Right forelimb (tissue), 1 donor: ENCODE measurements around the gene CLSTN2.

Source experiments
- DNase-seq: peaks from one replicate; pipeline ENCODE4 v3.0.0-alpha.2; 2018

The CLSTN2 gene

DNA sequence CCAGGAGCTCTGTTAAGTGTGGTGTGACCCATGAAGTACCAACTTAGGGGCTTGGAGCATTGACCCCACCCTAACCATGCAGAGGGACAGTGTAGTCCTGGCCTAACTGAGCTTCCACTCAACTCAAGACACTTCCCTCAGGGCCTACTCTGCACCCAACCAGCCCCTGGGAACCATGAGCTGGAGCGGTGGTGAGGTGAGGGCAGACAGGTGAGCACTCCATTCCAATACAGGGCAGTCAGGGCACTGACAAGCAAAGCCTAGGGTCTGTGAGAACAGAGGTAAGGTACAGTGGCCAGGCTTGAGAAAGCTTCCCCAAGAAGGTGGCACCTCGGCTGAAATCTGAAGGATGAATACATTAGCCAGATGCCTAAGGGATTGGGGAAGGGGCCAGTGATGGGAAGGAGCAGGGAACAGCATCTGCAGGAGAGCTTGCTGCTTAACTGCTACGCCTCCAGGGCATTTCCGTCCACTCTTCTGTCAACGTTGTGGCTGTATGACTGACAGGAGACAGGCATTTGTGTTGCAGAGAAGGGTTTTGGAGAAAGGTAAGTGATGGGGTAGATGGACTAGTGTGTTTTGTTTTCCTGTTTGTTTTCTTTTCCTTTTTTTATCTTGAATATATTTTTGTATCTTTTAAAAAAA lies 499.4 kb downstream of the CLSTN2 start:
- no peak for DNase-seq

DNA sequence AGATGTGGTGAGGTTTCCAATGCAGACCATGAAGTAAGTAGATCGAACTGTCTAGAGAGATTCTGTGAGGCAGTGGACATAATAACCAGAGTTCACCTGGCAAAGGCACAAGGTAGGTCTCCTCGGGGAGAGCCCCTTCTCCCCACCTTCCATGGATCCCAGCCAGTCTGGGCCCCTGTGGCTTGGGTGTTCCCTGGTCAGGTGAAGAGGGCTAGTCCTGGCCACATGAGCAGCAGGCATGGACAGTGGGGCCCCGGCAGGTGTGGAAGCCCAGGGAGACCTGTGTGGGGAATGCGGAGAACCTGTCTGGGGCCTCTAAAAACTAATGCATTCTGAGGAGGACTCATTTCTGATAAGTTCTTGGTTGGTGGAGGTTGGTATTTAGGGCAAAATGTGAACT lies 501.4 kb downstream of the CLSTN2 start:
- no peak for DNase-seq

DNA sequence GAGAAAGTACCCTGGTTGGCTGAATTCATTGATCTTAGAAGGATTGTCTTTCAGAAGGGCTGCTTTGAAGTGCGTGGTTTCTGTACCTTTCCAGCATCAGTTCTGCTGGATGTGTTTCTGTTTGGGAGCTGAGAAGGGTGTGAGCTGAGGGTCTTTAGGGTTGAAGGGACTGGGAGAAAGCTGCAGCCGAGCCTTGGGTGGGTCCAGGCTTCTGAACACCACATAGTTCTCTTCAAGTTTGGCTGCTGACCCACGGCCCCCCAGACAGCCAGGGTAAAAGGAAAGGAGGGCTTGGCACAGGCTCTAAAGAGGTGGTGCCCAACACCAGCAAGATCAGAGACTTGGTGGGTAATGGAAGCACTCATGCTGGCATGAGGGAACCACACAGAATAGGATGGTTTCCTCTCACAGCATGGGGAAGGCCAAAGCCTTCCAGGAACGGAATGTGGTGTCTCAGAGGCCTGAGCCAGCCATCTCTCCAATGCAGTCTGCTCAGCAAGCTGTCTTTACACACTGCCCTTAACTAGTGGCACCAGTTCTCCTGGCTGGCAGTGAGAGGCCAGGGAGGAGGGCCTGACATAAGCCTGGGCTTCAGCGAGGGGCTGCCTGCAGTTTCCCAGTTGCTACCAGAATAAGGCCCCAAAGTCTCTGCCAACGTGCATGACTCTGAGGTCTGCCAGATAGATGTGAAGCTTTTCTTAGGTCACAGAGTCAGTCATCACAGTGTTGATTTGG lies 503.9 kb downstream of the CLSTN2 start:
- DNase-seq: no peak

DNA sequence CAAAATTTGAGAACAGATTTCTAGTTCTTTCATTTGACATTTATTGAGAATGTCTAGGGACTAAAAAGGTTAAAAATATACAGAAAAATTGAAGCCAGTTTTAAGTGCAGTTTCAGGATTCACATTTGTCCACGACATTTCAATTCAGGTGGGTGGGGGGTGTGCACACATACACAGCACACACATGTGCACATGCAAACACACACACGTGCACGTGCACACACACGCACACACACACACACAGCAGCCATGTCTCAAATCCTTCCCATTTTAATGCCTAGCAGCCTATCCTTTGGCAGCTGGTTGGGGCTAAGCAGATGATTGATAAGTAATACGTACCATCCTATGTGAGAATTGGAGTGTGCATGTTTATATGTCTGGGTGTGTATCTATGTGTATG lies 504.5 kb downstream of the CLSTN2 start:
- no peak for DNase-seq

DNA sequence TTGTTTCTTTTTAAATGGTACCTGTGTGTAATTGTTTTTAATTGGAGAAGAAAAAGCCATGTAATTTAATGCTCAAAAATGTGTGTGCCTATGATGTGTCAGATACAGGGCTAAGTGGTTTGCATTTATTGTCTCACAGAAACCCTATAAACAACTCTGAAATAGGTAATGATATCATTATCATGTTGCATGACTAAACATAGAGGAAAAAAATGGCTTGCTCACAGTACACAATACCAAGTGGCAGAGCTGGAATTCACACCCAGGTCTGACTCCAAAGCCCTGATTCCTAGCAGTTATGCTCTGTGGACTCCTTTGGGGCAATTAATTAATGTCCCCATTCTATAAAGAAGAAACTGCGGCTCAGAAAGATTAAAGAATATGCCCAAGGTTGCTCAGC lies 505.5 kb downstream of the CLSTN2 start:
- DNase-seq: no peak

DNA sequence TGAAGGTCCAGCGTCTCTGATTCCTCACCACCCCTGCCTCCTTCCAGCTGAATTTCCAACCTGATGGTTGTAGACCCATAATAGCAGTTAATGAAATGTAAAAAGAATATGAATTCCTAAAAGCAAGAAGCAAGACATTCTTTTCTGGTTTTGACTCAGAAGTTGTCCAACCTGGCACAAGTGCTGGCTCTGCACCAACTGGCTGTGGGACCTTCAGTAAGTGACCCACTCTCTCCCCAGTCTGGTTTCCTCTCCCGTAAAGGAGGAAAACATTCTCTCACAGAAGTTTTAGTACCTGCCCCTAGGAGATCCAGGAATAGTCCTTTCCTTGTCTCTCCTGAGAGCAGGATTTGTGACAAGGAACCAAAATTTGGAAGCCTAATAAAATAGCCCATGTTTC lies 506.0 kb downstream of the CLSTN2 start:
- no peak for DNase-seq

DNA sequence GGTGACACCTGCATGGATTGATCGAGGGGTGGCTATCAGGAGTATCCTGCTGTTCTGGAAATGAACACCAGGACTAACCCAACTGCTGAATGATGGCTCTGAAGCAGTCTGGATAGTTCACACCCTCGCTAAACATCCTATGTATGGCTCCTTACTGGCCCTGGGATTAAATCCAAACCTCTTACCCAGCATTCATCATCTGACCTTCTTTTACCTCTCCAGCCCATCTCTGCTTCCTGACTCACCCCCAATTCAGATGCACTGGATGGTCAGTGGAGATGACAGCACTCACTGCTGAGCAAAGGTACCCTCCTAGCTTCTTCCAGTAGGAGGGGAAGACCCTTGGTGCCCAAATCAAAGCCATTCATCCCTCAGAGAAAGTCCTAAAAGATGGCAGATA lies 507.6 kb downstream of the CLSTN2 start:
- DNase-seq: no peak

DNA sequence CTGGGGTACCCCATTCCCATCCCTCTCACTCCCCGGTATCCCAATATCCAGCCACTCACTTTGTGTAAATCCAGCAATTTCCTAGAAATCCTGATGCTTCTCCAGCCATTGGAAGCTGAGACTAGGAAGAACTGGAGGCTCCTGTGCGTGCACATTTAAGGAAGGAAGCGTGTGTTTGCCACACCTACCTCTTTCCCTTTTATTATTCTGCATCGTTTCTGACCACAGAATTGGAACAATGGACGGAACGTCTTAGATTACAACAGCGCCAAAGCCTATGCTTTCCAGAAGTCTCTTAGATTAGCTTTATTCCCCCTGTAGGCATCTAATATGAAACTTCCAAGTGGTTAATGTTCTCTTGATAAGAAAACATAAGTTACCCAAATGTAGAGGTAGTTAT lies 508.1 kb downstream of the CLSTN2 start:
- DNase-seq: no peak

DNA sequence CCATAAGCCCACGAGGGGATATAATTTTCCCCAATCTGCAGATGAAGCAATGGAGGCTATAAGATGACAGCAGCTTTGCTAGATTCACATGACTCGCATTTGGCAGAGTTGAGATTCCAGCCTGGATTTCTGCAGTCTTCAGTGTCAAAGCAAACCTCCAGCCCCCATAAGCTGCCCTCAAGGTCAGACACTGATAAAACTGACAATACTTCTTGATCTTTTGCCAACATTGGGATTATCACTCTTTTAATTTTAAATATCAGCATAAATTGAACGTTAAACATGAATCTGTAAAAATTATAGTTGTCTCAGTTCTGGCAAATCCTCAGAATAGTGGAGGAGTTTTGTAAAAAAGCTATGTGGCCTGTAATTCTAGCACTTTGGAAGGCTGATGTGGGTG lies 508.8 kb downstream of the CLSTN2 start:
- DNase-seq: no peak

DNA sequence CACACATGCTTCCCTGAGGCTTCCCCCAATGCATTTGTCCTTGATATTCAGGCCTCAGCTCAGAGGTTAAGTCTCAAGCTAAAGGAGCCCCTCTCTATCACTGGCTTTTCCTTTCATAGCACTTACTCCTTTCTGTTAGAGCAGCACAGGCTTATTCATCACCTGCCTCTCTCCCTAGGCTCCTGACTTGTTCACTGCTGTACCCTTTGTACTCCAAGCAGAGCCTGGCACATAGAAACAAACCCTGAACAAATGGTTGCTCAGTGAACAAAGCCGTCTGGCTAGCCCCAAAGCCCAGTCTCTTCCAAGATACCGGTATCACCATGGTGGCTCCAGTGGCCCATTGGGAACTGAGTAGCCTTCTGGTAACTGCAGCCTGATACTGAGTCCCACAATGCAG lies 511.7 kb downstream of the CLSTN2 start:
- no peak for DNase-seq

DNA sequence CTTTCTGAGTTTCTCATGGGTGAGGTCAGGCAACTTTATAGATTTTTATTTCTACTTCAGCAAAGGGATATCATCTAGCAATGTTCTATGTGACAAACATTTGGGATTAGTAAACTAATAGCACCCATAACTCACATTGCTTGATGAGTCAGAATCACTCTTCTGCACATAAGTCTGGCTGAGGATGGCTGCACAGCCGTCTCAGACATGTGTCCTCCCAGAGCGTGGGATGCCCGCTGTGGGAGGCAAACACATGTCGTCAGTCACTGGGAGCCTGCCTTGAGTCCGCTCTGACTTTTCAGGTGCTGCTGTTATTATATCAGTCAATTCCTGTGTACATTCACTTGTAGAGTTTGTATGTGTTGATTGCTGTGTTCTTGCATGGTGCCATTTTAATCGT lies 512.2 kb downstream of the CLSTN2 start:
- no peak for DNase-seq

DNA sequence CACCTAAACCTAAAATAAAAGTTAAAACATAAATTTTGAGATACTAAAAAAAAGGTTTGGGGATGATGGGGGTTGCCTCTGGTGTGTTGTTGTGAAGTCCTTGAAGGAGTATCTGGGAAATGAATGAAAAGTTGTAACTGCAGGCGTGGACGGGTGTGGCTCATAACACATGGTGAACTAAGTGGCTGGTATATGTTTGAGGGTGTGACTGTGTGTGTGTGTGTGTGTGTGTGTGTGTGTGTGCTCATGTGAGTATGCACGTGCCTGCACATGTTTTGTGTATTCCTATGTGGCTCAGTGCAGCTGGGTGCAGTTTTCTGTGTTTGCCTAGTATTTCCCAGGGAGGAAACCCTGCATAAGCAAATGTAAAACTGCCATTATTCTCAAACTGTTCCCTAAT lies 513.0 kb downstream of the CLSTN2 start:
- no peak for DNase-seq

DNA sequence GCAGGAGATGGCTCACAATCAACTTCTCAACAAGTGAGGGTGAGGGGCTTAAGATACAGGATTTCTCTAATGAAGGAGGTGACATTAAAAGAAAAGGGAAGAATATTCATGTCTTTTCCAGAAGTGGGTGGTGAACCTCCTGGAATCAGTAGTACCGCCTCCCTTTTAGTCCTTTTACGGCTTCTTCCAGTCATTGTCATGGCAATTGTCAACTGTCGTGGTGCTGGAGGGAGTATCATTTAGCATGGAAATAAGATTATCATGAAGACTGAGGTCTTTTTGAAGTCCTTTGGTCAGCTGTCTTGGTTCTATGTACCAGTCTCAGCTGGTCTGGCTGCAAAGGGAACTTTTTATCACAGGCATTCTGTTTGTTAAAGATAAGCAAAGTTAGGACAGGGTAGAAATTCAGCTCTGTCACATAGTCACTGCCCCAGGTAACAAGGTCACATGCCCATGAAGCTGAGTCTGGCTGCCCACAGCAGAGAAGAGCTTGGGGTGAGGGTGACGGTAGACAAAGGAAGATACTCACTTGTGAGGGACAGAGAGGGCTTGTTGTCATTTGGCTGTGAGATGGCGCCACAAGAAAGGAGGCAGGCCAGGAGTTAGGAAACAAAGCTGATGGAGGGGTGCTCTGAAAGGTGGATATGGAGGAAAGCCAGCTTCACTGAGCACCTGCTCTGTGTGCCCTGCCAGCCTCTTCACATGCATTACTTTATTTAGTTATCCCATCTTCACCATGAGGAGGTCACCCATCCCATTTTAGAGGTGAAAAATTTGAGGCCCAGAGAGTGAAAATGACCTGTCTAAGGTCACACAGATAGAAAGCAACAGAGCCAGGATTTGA lies 514.6 kb downstream of the CLSTN2 start:
- DNase-seq: no peak

DNA sequence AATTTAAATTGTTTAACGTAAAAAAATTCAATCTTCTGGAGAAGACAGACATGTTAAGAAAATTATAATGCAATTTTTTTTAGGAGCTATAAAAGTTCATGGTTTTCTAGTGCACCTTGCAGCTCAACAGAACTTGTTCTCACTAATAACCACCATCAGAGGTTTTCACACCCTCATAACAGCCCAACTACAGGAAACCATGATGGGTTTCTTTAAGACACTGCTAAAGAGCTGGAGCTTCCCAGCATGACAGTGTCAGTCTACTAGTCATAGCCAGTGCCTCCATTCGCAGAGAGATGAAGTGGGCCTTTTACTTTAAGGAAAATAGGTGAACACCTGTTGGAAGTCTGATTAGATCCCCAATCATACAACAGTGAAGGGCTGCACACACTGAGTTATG lies 518.8 kb downstream of the CLSTN2 start:
- DNase-seq: no peak

DNA sequence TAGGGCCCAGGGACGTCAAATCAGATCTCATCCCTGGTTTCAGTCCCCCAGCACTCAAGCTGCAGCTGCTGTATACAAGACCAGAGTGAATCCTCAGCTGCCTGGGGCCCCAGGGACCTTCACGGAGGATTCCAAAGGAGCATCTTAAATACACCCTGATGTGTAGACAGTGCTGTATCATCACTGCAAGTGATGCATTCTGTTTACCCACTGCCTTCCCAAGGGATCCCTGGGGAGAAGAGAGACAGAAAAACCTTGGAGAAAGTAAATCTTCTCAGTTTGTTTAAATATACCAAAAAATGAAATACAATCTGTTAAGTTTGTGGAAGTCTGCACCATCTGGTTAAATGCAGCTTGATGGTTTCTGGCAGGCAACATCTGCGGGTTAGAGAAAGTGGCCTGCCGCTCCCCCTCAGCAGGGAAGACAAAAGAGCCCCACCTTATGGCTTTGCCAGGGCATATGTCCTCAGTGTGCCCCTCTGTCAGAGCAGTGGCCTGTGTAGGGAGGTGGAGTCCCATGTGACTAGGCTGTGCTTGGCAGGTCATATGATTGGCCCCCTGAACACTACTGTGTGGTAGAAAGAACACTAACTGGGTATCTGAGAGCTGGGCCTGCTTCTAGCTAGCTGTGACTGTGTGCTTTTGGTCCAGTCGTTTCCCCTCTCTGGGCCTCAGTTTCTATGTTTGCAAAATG lies 520.7 kb downstream of the CLSTN2 start:
- no peak for DNase-seq

DNA sequence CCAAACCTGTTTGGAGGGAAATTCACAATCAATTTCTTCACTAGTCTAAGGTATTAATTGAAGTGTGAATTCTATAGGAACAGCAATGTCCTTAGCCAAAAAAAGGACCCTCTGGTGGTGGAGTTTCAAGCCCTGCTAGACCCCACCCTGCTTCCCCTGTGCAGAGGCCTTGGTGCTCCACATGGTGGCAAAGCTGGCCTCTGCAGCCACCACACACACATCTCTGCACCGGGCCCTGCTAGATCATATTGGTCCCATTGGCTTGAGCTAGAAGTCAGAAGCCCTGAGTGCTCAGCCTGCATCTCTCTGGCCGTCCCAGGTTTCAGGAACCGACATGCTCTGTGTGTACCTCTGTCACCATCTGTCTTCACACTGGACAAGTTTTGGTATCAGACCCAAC lies 522.0 kb downstream of the CLSTN2 start:
- DNase-seq: no peak

DNA sequence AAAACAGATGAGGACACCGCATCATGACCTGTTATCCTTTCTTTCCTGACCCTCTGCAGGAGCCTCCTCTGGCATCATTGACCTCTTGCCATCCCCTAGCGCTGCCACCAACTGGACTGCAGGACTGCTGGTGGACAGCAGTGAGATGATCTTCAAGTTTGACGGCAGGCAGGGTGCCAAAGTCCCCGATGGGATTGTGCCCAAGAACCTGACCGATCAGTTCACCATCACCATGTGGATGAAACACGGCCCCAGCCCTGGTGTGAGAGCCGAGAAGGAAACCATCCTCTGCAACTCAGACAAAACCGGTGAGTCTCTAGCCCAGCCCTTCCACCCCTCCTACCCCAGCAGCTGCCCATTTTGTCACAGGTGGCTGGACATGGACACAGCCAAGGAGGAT lies 524.5 kb downstream of the CLSTN2 start:
- no peak for DNase-seq

DNA sequence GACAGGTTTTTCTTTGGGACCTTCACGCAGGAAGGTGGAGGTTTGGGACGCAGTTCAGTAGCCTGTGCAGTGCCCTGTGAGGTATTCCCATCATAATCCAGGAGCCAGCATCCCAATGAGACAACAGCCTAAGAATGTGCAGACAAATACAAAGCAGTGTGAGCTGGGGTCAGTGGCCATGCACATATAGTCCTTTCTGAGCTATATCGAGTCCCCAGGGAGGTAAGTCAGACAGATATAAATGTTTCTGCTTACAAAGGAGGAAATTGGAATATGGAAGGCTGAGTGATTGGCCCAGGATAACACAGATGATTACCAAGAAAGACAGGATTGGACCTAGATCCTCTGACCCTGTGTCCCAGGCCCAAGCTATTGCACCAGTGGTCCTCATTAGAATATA lies 526.3 kb downstream of the CLSTN2 start:
- DNase-seq: no peak

DNA sequence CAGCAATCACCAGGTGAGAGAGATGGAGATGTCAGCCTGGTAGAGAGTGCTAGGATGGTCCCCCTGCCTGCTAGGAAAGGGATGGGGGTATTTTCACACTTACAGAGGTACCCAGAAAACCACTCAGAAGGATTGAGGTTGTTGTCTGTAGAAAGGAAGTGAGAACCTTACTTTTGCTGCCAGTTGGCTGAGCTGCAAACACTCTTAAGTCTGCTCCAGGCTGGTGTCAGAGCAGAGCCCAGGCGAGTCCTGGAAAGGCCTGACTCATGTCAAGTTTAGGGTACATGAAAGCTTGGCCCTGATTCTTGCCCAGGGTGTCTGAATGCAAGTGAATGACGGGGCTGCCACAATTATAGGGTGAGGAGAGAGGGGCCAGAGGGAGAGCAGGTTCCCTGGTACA lies 528.4 kb downstream of the CLSTN2 start:
- DNase-seq: no peak

DNA sequence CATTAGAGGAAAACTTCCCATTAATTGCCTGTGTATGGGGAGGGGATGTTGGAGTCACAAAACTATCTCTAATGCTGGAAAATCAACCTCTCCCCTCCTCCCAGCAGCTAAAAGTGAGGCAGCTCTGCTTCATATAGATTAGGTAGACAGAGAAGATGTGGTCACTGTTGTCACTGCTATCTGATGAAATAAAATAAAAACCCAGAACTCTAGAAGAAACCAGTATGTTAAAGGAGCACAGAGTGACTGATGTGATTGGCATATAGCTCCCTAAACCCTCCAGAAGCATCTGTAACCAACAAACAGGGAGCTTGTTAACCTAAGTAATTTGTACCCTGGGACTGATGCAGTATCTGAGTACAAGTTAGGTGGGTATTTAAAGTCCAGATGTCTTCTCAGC lies 531.0 kb downstream of the CLSTN2 start:
- no peak for DNase-seq

DNA sequence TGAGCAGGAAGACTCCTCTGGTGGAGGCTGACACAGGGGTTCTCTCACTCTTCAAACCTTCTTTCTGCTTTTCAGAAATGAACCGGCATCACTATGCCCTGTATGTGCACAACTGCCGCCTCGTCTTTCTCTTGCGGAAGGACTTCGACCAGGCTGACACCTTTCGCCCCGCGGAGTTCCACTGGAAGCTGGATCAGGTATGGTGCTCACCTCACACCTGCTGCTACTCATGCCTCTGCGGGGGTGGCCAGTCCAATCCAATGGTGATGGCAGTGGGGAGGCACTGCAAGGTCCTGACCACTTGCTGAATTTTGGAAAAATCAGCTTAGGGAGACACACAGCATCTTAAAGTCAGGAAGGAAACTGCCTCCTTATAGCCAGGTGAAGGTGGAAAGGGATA lies 531.5 kb downstream of the CLSTN2 start:
- no peak for DNase-seq

DNA sequence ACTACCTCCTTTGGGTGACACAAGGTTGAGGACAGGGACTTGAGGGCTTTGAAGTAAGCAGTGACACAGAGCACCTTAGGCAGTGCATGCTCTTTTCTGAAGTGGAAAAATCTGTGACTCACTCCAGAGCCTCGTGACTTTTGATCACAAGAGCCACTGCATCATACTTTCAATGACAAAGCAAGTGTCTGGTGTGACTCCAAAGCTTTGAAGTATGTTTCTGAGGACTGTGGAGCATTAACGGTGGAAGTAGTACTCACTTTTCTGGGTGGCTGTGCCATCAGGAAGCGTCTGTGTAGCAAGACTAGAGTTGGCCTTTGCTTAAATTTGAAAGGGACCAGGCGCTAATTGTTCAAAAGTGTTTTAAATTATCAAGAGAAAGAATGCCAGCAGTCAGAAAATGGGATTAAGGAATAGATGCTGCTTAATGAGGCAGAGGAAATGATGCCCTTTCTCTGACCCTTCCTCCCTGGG lies 532.2 kb downstream of the CLSTN2 start:
- no peak for DNase-seq

DNA sequence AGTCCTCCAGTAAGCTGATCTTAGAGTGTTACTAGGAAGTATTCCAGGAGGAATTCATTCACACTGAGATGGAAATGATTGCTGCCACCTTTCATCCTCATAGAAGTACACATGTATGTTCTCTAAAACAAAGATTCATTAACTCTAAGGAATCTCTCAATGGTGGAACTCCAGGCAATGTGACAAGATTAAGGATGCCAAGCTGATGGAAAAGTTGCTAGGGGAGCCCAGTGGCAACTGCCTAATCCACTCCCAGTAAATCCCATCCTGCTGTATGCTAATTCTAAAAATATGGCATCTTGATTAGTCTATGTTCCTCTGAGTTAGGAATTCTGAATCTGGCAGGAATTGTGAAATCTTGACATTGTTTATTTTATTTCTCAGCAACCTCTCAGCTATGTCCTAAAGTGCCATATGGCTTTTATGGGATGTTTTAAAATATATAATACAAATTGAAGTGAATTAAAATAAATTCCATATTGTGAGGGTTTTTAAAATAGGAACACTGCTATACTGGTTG lies 532.9 kb downstream of the CLSTN2 start:
- no peak for DNase-seq
